Measurements from ENCODE around the gene SLC13A3.

The SLC13A3 gene

DNA sequence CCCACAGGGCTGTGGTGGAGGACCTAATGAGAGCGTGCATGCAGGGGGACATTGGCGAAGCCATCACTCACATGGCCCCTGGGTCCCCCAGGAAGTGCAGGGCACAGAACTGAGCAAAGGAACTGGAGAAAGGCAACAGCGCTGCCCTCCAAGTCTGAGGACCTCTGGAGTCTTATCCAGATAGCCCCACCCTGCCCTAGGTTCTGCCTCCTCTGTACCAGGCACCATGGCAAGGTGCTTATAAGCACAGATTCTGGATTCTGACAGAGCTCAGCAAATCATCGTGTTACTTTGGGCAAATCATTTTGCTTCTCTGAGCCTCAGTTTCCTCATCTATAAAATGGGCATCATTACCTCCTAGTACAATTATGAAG is 44.5 kb downstream of the SLC13A3 start:
- H3K27me3 ChIP-seq (ENCODE audit: control insufficient read depth, insufficient read depth, low read length, poor library complexity, severe bottlenecking) = no peaks in the 10 kb centered on the region
- H3K36me3 ChIP-seq (ENCODE audit: control insufficient read depth, insufficient read depth, low read length) = no peaks in the 10 kb centered on the region
- no peaks in the 10 kb centered on the region for H3K9me3 ChIP-seq (ENCODE audit: control insufficient read depth, low read length)
- H3K4me3 ChIP-seq (ENCODE audit: insufficient read depth, low read depth, low read length) = no peak overlapping the region
- WGBS, 2 experiments = 94 to 95% methylated on average over 4 of the region's 4 CpGs
- H3K27ac ChIP-seq (ENCODE audit: insufficient read depth, low read depth, low read length, poor library complexity, severe bottlenecking) = no peak overlapping the region
- H3K4me1 ChIP-seq (ENCODE audit: control insufficient read depth, insufficient read depth, low read length) = no peaks in the 10 kb centered on the region

- Histone ChIP-seq H3K9me3 (ENCODE audit: control insufficient read depth, low read length) (no peaks in the 10 kb centered on the region), H3K27me3 (ENCODE audit: control insufficient read depth, insufficient read depth, low read length, poor library complexity, severe bottlenecking) (no peaks in the 10 kb centered on the region), H3K36me3 (ENCODE audit: control insufficient read depth, insufficient read depth, low read length) (no peaks in the 10 kb centered on the region), H3K27ac (ENCODE audit: insufficient read depth, low read depth, low read length, poor library complexity, severe bottlenecking) (no peak overlapping the region), H3K4me3 (ENCODE audit: insufficient read depth, low read depth, low read length) (no peak overlapping the region), H3K4me1 (ENCODE audit: control insufficient read depth, insufficient read depth, low read length) (no peaks in the 10 kb centered on the region)
- WGBS, 2 experiments = 95% methylated on average over 9 of the region's 9 CpGs
These were observed 45.1 kb downstream of the SLC13A3 start for GRCh38 chr20:46605978-46606816.

DNA sequence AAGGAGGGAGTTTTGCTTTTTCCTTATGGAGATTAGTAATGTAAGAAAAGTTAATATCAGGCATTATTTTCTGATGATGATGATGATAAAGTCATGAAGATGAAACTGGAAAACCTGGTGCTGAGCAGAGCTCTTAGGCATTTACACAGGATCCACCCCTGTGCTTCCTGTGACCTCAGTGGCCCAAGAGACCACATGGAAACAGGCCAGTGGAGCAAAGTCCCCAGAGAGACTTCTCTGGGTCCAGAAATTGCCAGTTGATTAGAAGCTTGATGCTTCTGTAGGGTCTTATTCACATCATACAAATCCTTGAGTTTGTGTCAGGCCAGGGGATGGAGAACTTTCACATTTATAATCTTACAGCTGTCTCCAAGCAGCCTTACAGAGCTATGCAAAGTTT is 46.1 kb downstream of the SLC13A3 start:
- no peaks in the 10 kb centered on the region for H3K27me3 ChIP-seq (ENCODE audit: control insufficient read depth, insufficient read depth, low read length, poor library complexity, severe bottlenecking)
- no peaks in the 10 kb centered on the region for H3K9me3 ChIP-seq (ENCODE audit: control insufficient read depth, low read length)
- H3K27ac ChIP-seq (ENCODE audit: insufficient read depth, low read depth, low read length, poor library complexity, severe bottlenecking) = no peak overlapping the region
- no peak overlapping the region for H3K4me3 ChIP-seq (ENCODE audit: insufficient read depth, low read depth, low read length)
- no peaks in the 10 kb centered on the region for H3K4me1 ChIP-seq (ENCODE audit: control insufficient read depth, insufficient read depth, low read length)
- H3K36me3 ChIP-seq (ENCODE audit: control insufficient read depth, insufficient read depth, low read length) = no peaks in the 10 kb centered on the region

- Histone ChIP-seq H3K27ac (ENCODE audit: insufficient read depth, low read depth, low read length, poor library complexity, severe bottlenecking) (no peak overlapping the region), H3K9me3 (ENCODE audit: control insufficient read depth, low read length) (no peaks in the 10 kb centered on the region), H3K4me3 (ENCODE audit: insufficient read depth, low read depth, low read length) (no peak overlapping the region), H3K27me3 (ENCODE audit: control insufficient read depth, insufficient read depth, low read length, poor library complexity, severe bottlenecking) (no peaks in the 10 kb centered on the region), H3K36me3 (ENCODE audit: control insufficient read depth, insufficient read depth, low read length) (no peaks in the 10 kb centered on the region), H3K4me1 (ENCODE audit: control insufficient read depth, insufficient read depth, low read length) (no peaks in the 10 kb centered on the region)
- WGBS, 2 experiments = 96% methylated on average over 13 of the region's 13 CpGs
These were observed 46.6 kb downstream of the SLC13A3 start for GRCh38 chr20:46604551-46605133.

- Histone ChIP-seq H3K9me3 (ENCODE audit: control insufficient read depth, low read length) (no peaks in the 10 kb centered on the region), H3K4me1 (ENCODE audit: control insufficient read depth, insufficient read depth, low read length) (no peaks in the 10 kb centered on the region), H3K27ac (ENCODE audit: insufficient read depth, low read depth, low read length, poor library complexity, severe bottlenecking) (no peak overlapping the region), H3K27me3 (ENCODE audit: control insufficient read depth, insufficient read depth, low read length, poor library complexity, severe bottlenecking) (no peaks in the 10 kb centered on the region), H3K36me3 (ENCODE audit: control insufficient read depth, insufficient read depth, low read length) (no peaks in the 10 kb centered on the region), H3K4me3 (ENCODE audit: insufficient read depth, low read depth, low read length) (no peak overlapping the region)
- WGBS, 2 experiments = 100% methylated on average over 2 of the region's 2 CpGs
These were observed 48.8 kb downstream of the SLC13A3 start for GRCh38 chr20:46602429-46602828.

DNA sequence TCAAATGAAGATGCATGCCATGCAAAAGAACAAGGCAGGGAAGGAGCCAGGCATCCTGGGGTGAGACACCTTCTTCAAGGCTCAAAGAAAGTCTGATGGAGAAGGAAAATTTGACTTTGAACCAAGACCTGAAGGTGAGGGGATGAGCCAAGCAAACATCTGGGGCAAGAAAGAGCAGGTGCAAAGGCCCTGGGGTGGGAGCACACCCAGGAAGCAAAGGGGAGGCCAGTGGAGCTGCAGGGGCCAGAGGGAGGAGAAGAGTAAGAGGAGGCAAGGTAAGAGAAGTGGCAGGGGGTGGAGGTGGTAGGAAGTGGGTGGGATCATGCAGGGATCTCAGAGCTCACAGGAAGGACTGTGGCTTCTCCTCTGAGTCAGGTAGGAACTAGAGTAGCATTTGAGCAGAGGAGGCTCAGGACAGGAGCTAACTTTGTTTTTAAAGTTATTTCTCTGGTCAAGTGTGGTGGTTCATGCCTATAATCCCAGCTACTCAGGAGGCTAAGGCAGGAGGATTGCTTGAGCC is 49.6 kb downstream of the SLC13A3 start:
- Histone ChIP-seq H3K9me3 (ENCODE audit: control insufficient read depth, low read length) (no peaks in the 10 kb centered on the region), H3K4me3 (ENCODE audit: insufficient read depth, low read depth, low read length) (no peak overlapping the region), H3K27me3 (ENCODE audit: control insufficient read depth, insufficient read depth, low read length, poor library complexity, severe bottlenecking) (no peaks in the 10 kb centered on the region), H3K36me3 (ENCODE audit: control insufficient read depth, insufficient read depth, low read length) (no peaks in the 10 kb centered on the region), H3K27ac (ENCODE audit: insufficient read depth, low read depth, low read length, poor library complexity, severe bottlenecking) (no peak overlapping the region), H3K4me1 (ENCODE audit: control insufficient read depth, insufficient read depth, low read length) (no peaks in the 10 kb centered on the region)

DNA sequence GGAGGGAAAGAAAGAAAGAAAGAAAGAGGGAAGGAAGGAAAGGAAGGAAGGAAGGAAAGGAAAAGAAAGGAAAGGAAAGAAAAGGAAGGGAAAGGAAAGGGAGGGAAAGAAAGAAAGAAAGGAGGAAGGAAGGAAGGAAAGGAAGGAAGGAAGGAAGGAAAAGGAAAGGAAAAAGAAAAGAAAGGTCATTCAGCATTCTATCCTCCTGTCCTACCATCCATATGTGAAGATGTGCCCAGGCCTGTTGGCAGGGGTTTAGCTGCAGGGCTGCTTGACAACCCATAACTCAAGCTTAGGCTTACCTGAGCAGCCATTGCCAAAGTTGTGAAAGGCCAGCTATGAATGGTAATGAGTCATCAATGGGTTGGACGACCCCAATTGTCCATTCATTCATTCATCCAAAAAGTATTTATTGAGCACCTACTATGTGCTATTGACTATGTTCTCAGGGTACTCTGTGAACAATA is 50.9 kb downstream of the SLC13A3 start:
- H3K4me1 ChIP-seq (ENCODE audit: control insufficient read depth, insufficient read depth, low read length) = no peaks in the 10 kb centered on the region
- no peak overlapping the region for H3K27ac ChIP-seq (ENCODE audit: insufficient read depth, low read depth, low read length, poor library complexity, severe bottlenecking)
- no peaks in the 10 kb centered on the region for H3K36me3 ChIP-seq (ENCODE audit: control insufficient read depth, insufficient read depth, low read length)
- no peaks in the 10 kb centered on the region for H3K9me3 ChIP-seq (ENCODE audit: control insufficient read depth, low read length)
- H3K4me3 ChIP-seq (ENCODE audit: insufficient read depth, low read depth, low read length) = no peak overlapping the region
- WGBS, 2 experiments = 88 to 100% methylated on average over 1 of the region's 1 CpG
- no peaks in the 10 kb centered on the region for H3K27me3 ChIP-seq (ENCODE audit: control insufficient read depth, insufficient read depth, low read length, poor library complexity, severe bottlenecking)

DNA sequence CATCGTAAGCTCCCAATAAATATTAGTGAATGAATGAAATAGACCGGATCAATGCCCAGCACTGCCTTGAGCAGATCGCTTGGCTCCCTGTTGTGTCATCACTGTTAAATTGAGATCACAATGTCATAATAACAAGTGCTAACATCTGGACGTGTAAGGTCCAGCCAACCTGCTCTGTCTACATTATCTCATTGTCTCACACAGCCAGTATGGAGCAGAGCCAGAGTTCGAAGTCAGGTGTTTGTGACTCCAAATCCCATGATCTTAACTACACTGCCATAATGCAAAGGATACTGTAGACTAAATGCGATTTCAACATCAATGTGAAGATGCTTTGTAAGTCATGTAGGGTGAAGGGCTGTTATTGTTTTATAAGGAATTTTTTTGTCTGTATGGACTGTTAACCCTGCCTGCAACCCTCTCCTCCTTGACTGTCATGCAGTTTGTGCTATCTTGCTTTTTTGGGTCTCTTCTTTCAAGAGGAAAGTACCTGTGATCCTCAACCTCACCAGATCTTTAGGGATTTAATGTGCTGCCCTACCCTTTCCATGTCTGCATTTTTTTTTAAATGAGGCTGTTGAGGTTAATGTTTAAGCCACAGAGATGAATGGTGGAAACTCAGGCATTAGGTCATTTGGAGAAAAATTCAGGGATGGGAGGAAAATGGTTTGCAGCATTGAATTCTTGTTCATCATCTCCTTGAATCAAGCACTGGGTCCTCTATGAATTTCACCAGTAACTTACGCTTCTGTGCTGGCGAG is 51.9 kb downstream of the SLC13A3 start:
- no peaks in the 10 kb centered on the region for H3K9me3 ChIP-seq (ENCODE audit: control insufficient read depth, low read length)
- H3K27me3 ChIP-seq (ENCODE audit: control insufficient read depth, insufficient read depth, low read length, poor library complexity, severe bottlenecking) = no peaks in the 10 kb centered on the region
- 94% methylated on average over 8 of the region's 8 CpGs for WGBS, 2 experiments
- no peak overlapping the region for H3K27ac ChIP-seq (ENCODE audit: insufficient read depth, low read depth, low read length, poor library complexity, severe bottlenecking)
- no peak overlapping the region for H3K4me3 ChIP-seq (ENCODE audit: insufficient read depth, low read depth, low read length)
- no peaks in the 10 kb centered on the region for H3K36me3 ChIP-seq (ENCODE audit: control insufficient read depth, insufficient read depth, low read length)
- no peaks in the 10 kb centered on the region for H3K4me1 ChIP-seq (ENCODE audit: control insufficient read depth, insufficient read depth, low read length)

DNA sequence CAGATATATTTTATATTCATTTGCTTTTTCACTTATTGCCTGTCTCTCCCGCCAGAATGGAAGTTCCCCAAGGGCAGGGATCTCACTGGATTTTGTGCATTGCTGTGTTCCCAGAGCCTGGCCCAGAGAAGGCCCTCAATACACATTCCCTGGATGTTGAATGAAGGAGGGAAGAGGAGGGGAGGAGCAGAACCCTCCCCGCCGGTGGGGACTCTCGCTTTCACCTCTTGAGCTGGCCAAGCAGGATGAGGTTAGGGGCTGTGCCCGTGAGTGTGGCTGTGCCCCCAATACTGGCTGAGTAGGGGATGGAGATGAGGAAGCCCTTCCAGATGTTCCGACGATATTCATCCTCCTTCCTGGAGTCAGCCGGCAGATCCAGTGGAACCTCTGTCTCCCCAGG is 55.3 kb downstream of the SLC13A3 start:
- no peaks in the 10 kb centered on the region for H3K4me1 ChIP-seq (ENCODE audit: control insufficient read depth, insufficient read depth, low read length)
- H3K36me3 ChIP-seq (ENCODE audit: control insufficient read depth, insufficient read depth, low read length) = no peaks in the 10 kb centered on the region
- no peaks in the 10 kb centered on the region for H3K9me3 ChIP-seq (ENCODE audit: control insufficient read depth, low read length)
- H3K27me3 ChIP-seq (ENCODE audit: control insufficient read depth, insufficient read depth, low read length, poor library complexity, severe bottlenecking) = no peaks in the 10 kb centered on the region
- H3K4me3 ChIP-seq (ENCODE audit: insufficient read depth, low read depth, low read length) = no peak overlapping the region
- no peak overlapping the region for H3K27ac ChIP-seq (ENCODE audit: insufficient read depth, low read depth, low read length, poor library complexity, severe bottlenecking)
- 93 to 95% methylated on average over 8 of the region's 8 CpGs for WGBS, 2 experiments

GRCh38 chr20:46594725-46595124 is 56.5 kb downstream of the SLC13A3 start:
- Histone ChIP-seq H3K27ac (ENCODE audit: insufficient read depth, low read depth, low read length, poor library complexity, severe bottlenecking) (no peak overlapping the region), H3K9me3 (ENCODE audit: control insufficient read depth, low read length) (no peaks in the 10 kb centered on the region), H3K27me3 (ENCODE audit: control insufficient read depth, insufficient read depth, low read length, poor library complexity, severe bottlenecking) (no peaks in the 10 kb centered on the region), H3K4me1 (ENCODE audit: control insufficient read depth, insufficient read depth, low read length) (no peaks in the 10 kb centered on the region), H3K36me3 (ENCODE audit: control insufficient read depth, insufficient read depth, low read length) (no peaks in the 10 kb centered on the region), H3K4me3 (ENCODE audit: insufficient read depth, low read depth, low read length) (no peak overlapping the region)
- 49 to 58% methylated on average over 2 of the region's 2 CpGs for WGBS, 2 experiments
